ENCODE measurements around the gene SELENBP1.

The SELENBP1 gene

DNA sequence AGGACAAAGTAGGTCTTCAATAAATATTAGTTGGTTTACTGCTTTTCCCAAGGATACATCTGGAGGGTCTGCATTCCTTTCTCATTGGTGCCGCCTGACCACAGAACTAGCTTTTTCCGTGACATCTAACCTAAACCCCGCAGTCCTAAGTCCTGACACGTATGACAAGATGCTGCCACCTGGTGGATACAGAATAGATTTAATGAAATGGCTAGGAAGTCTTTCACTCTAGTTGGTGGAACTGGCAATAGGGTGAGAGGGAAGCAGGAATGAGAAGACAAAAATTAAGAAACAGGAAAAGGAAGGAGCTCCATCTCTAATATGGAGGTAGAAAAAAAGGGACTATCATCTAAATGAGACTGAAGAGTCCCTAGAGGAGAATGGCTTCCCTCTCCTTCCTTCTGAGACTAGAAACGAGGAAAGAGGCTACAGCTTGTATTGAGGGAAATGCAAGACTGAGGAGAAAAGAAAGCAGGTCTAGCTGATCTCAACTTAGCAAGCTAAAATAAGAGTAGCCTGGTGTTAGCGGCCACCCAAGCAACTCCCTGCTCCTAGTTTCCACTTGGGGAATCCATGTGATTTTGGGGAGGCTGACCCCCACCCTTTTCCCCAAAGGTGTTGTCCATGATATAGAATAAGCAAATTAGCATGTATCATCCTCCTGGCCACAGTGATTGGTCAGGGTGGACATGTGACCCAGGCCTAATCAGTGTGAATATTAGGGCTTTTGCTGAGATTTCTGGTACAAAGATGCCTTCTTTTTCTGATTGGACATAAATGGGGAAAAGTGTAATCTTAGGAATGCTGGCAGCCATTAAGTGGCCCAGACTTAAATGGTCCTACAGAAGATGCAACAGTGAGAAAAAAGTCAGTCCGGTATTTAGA is 31.4 kb downstream of the SELENBP1 start:
- Histone ChIP-seq H3K27me3 (ENCODE audit: insufficient read depth, low read length) (no peaks in the 10 kb centered on the region), H3K27ac (ENCODE audit: low read depth, low read length) (peak overlapping the region; percentile 43; the same call in 1 of the 2 replicates), H3K36me3 (ENCODE audit: insufficient read depth, low read length) (peaks cover 40% of the 10 kb centered on the region), H3K9ac (ENCODE audit: low read depth, low read length) (no peak overlapping the region), H3K4me1 (ENCODE audit: insufficient read depth, low read length) (peaks cover 6% of the 10 kb centered on the region; the same call in 1 of the 2 replicates), H3K4me3 (ENCODE audit: low read length) (no peak overlapping the region), H3K9me3 (ENCODE audit: insufficient read depth, low read depth, low read length) (no peaks in the 10 kb centered on the region)
- 47% methylated on average over 7 of the region's 7 CpGs for WGBS

DNA sequence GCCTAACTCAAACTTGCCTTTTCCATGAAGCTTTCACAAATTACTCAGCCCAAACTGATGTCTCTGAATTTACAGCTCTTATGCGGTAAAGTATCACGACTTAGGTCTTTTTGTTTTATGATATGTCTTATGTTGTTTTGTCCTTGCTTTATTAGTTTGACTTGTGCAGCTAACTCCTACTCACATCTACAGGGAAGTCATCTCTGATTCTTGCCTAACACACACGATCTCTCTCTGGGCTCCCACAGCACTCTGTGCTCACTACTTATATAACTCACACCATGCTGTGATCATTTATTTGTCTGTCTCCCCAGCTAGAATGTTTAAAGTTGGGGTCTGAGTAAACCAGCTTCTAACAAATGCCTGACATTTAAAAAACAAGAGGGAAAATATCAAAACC is 35.9 kb downstream of the SELENBP1 start:
- Histone ChIP-seq H3K27me3 (ENCODE audit: insufficient read depth, low read length) (no peaks in the 10 kb centered on the region), H3K9me3 (ENCODE audit: insufficient read depth, low read depth, low read length) (no peaks in the 10 kb centered on the region), H3K9ac (ENCODE audit: low read depth, low read length) (no peak overlapping the region), H3K36me3 (ENCODE audit: insufficient read depth, low read length) (no peaks in the 10 kb centered on the region), H3K27ac (ENCODE audit: low read depth, low read length) (no peak overlapping the region), H3K4me1 (ENCODE audit: insufficient read depth, low read length) (no peaks in the 10 kb centered on the region; the same call in 1 of the 2 replicates), H3K4me3 (ENCODE audit: low read length) (no peak overlapping the region)
- WGBS, result 83% methylated on average over 1 of the region's 3 CpGs

DNA sequence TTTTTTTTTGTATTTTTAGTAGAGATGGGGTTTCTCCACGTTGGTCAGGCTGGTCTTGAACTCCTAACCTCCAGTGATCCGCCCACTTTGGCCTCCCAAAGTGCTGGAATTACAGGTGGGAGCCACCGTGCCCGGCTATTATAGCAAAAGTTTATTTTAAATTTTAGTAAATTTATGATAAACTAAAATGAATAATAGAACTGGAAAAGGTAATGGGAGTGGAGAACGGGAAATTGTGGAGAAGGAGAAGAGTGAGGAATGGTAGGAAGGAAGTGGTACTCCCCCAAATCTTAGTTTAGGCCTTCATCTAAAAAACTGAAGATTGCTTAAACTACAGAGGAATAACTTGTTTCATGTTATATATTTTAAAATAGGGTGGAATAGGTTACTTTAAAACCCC is 37.7 kb downstream of the SELENBP1 start:
- no peak overlapping the region for H3K9ac ChIP-seq (ENCODE audit: low read depth, low read length)
- H3K4me1 ChIP-seq (ENCODE audit: insufficient read depth, low read length), result no peaks in the 10 kb centered on the region
- H3K27me3 ChIP-seq (ENCODE audit: insufficient read depth, low read length), result no peaks in the 10 kb centered on the region
- no peak overlapping the region for H3K27ac ChIP-seq (ENCODE audit: low read depth, low read length)
- no peaks in the 10 kb centered on the region for H3K36me3 ChIP-seq (ENCODE audit: insufficient read depth, low read length)
- no peaks in the 10 kb centered on the region for H3K9me3 ChIP-seq (ENCODE audit: insufficient read depth, low read depth, low read length)
- WGBS, result 87% methylated on average over 4 of the region's 5 CpGs
- H3K4me3 ChIP-seq (ENCODE audit: low read length), result no peak overlapping the region

- H3K27ac ChIP-seq (ENCODE audit: low read depth, low read length), result peak overlapping the region; percentile 52
- 20% methylated on average over 33 of the region's 34 CpGs for WGBS
Measured at GRCh38 chr1:151327903-151328674, 44.4 kb downstream of the SELENBP1 start.

GRCh38 chr1:151327223-151327902 is 45.1 kb downstream of the SELENBP1 start, which contains the start of gene PI4KB:
Gene PI4KB (minus strand): TSS chr1:151327416. CDS start chr1:151316481, 10,935 bp downstream.
- Histone ChIP-seq H3K36me3 (ENCODE audit: insufficient read depth, low read length) (peaks cover 18% of the 10 kb centered on the region), H3K27ac (ENCODE audit: low read depth, low read length) (peak within 1 kb of the TSS; percentile 77), H3K4me3 (ENCODE audit: low read length) (peak within 1 kb of the TSS; percentile 65), H3K4me1 (ENCODE audit: insufficient read depth, low read length) (0 out of 2 replicates have a peak, but pooled peaks cover 4% of the 10 kb centered on the region), H3K27me3 (ENCODE audit: insufficient read depth, low read length) (no peaks in the 10 kb centered on the region), H3K9ac (ENCODE audit: low read depth, low read length) (peak within 1 kb of the TSS; percentile 95), H3K9me3 (ENCODE audit: insufficient read depth, low read depth, low read length) (no peaks in the 10 kb centered on the region)
- under 1% methylated on average over 40 of the region's 40 CpGs for WGBS

More at GRCh38 chr1:151327903-151328674, 44.4 kb downstream of the SELENBP1 start:
- Histone ChIP-seq H3K9me3 (ENCODE audit: insufficient read depth, low read depth, low read length) (no peaks in the 10 kb centered on the region), H3K9ac (ENCODE audit: low read depth, low read length) (peak overlapping the region; percentile 95), H3K4me1 (ENCODE audit: insufficient read depth, low read length) (0 out of 2 replicates have a peak, but pooled peaks cover 4% of the 10 kb centered on the region), H3K27me3 (ENCODE audit: insufficient read depth, low read length) (no peaks in the 10 kb centered on the region), H3K4me3 (ENCODE audit: low read length) (peak overlapping the region; percentile 65), H3K36me3 (ENCODE audit: insufficient read depth, low read length) (peaks cover 13% of the 10 kb centered on the region)

- Histone ChIP-seq H3K27me3 (ENCODE audit: insufficient read depth, low read length) (no peaks in the 10 kb centered on the region), H3K27ac (ENCODE audit: low read depth, low read length) (no peak overlapping the region; the same call in 1 of the 2 replicates)
- 7% methylated on average over 9 of the region's 12 CpGs for WGBS
Measured at GRCh38 chr1:151326619-151327222, 45.8 kb downstream of the SELENBP1 start.

DNA sequence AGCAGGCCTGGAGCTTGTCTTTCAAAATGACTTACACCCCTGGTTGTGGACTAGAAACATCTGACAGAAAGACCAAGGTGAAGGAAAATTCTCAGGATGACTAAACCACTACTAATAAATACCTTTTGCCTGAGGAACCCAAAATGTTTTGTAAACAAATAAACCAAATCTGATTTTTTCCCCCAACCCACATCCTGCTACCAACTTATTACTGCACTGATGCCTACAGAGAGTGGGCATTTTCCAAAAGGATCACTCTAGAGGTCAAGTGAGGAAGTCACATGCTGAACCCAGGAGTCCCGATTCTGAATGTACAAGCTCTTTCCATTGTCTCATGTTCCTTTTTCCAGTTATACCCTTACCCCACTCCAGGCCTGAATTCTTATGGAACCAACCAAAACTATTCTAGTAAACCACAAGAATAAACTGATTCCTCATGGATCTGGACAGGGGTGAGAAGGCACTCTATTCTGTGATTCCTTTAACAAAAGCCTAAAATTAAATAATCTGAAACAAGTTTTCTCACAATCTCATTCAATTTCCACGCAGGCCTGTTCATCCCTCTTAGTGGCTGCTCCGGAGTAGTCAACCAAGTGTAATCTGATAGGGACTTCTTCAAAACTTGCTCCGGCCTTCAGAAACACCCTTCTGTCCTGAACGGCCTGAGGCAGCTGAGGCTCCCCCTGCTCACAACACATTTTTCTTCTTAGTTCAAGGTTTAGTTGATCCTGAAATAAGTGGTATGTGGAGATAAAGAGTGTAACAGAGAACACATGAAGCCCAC is 46.7 kb downstream of the SELENBP1 start:
- no peak overlapping the region for H3K9ac ChIP-seq (ENCODE audit: low read depth, low read length)
- H3K27ac ChIP-seq (ENCODE audit: low read depth, low read length), result no peak overlapping the region
- 0 out of 2 replicates have a peak, but pooled peaks cover 4% of the 10 kb centered on the region for H3K4me1 ChIP-seq (ENCODE audit: insufficient read depth, low read length)
- H3K9me3 ChIP-seq (ENCODE audit: insufficient read depth, low read depth, low read length), result no peaks in the 10 kb centered on the region
- H3K27me3 ChIP-seq (ENCODE audit: insufficient read depth, low read length), result no peaks in the 10 kb centered on the region
- peak overlapping the region; percentile 65 for H3K4me3 ChIP-seq (ENCODE audit: low read length)
- peaks cover 27% of the 10 kb centered on the region for H3K36me3 ChIP-seq (ENCODE audit: insufficient read depth, low read length)
- WGBS, result 78% methylated on average over 5 of the region's 5 CpGs

More at GRCh38 chr1:151326619-151327222, 45.8 kb downstream of the SELENBP1 start:
- Histone ChIP-seq H3K4me3 (ENCODE audit: low read length) (peak overlapping the region; percentile 65), H3K36me3 (ENCODE audit: insufficient read depth, low read length) (peaks cover 24% of the 10 kb centered on the region), H3K4me1 (ENCODE audit: insufficient read depth, low read length) (0 out of 2 replicates have a peak, but pooled peaks cover 4% of the 10 kb centered on the region), H3K9me3 (ENCODE audit: insufficient read depth, low read depth, low read length) (no peaks in the 10 kb centered on the region), H3K9ac (ENCODE audit: low read depth, low read length) (peak overlapping the region; percentile 45)

- no peaks in the 10 kb centered on the region for H3K27me3 ChIP-seq (ENCODE audit: insufficient read depth, low read length)
- H3K36me3 ChIP-seq (ENCODE audit: insufficient read depth, low read length), result peaks cover 30% of the 10 kb centered on the region
- no peak overlapping the region for H3K9ac ChIP-seq (ENCODE audit: low read depth, low read length)
- no peaks in the 10 kb centered on the region for H3K9me3 ChIP-seq (ENCODE audit: insufficient read depth, low read depth, low read length)
- 0 out of 2 replicates have a peak overlapping the region, but pooled peaks have one; percentile 12 for H3K4me3 ChIP-seq (ENCODE audit: low read length)
- no peak overlapping the region for H3K27ac ChIP-seq (ENCODE audit: low read depth, low read length)
- H3K4me1 ChIP-seq (ENCODE audit: insufficient read depth, low read length), result 0 out of 2 replicates have a peak, but pooled peaks cover 4% of the 10 kb centered on the region
- 93% methylated on average over 6 of the region's 7 CpGs for WGBS
Measured at GRCh38 chr1:151325231-151325630, 47.3 kb downstream of the SELENBP1 start.

DNA sequence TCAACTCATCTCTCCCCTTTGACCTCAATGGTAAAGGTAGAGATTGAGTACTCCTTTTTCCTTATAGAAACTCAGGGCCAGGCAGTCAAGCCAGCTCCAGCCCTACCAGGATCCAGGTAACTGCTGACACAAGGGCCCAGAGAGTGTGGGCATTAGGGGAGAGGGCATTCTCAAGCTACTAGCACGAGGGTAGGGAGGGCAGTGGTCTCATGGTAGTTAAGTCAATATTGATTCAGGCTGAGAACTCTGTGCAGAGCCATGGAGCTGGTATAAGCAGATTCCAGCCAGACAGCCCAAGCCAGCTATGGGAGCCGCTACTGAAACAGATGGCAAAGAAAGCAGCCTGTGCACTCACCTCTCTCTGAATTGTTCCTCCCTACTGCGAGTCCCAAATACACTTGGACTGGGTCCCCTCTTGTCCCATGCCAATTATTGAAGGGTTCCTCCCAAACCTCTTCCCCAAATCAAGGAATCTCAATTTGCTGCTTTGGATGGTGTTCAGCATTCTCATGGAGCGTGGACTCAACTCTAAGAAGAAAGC is 48.0 kb downstream of the SELENBP1 start:
- 0 out of 2 replicates have a peak, but pooled peaks cover 4% of the 10 kb centered on the region for H3K4me1 ChIP-seq (ENCODE audit: insufficient read depth, low read length)
- no peaks in the 10 kb centered on the region for H3K9me3 ChIP-seq (ENCODE audit: insufficient read depth, low read depth, low read length)
- no peak overlapping the region for H3K27ac ChIP-seq (ENCODE audit: low read depth, low read length)
- WGBS, result 95% methylated on average over 4 of the region's 4 CpGs
- H3K36me3 ChIP-seq (ENCODE audit: insufficient read depth, low read length), result peaks cover 33% of the 10 kb centered on the region
- H3K27me3 ChIP-seq (ENCODE audit: insufficient read depth, low read length), result no peaks in the 10 kb centered on the region
- H3K9ac ChIP-seq (ENCODE audit: low read depth, low read length), result no peak overlapping the region
- no peak overlapping the region for H3K4me3 ChIP-seq (ENCODE audit: low read length)
